PC-3 (cell line): ENCODE measurements around the gene SCRT2.

Experiments used
- EZH2 ChIP-seq: fragments of 300-600 bp; sonication (generic); IDR thresholded peaks from one replicate; pipeline ENCODE4 v1.6.1; 2017; ENCODE audit warnings: antibody characterized with exemption, mild to moderate bottlenecking, low read length; ENCODE audit not compliant: unreplicated experiment
- EZH2phosphoT487 ChIP-seq: fragments of 300-600 bp; sonication (generic); IDR thresholded peaks from 2 replicates; pipeline ENCODE4 v1.6.1; 2018; ENCODE audit warnings: mild to moderate bottlenecking, antibody characterized with exemption, low read length, borderline replicate concordance
- TF ChIP-seq, protein P1 (sequence below): fragments of 300-600 bp; sonication (generic); conservative IDR thresholded peaks from 2 replicates; pipeline ENCODE4 v1.5.1; 2017; ENCODE audit warnings: antibody characterized with exemption, low read depth, mild to moderate bottlenecking, low read length

DNA sequence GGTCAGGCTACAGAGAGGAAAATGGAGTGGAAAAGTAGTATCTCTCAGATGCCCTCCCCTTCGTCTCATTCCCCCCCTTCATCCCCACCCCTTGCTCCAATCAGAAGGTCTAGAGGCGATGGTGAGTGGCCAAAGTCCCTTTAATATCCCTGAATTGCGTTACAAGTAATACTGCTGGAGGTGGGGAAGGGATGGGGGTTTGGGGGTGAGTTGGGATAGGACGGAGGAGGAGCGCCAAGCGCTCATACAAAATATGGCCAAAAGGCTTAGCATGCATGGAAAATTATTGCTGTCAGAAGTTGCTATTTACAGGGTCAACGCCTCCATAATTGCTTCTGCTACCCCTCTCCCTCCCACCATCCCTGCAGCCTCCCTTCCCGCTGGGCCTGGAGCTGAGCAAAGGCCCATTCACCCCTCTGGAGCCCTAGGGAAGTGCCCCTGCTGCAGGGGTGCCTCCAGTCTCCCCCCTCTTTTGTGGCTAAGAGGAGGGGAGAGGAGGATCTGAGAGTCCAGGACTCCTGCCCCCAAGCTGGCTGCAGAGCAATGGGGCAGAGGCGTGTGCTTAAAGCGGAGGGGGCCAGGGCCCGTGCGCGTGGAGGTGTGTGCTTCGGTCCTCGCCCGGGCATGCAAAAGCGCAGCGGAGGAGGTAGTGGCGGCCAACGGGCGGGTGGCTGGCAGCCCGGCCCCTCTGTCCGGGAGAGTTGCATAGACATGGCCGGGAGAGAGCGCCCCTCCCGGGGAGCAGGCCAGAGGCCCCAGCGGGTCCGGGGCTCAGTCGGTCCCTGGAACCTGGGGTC lies 13.9 kb downstream of the SCRT2 start:
- TF ChIP-seq, protein P1, sequence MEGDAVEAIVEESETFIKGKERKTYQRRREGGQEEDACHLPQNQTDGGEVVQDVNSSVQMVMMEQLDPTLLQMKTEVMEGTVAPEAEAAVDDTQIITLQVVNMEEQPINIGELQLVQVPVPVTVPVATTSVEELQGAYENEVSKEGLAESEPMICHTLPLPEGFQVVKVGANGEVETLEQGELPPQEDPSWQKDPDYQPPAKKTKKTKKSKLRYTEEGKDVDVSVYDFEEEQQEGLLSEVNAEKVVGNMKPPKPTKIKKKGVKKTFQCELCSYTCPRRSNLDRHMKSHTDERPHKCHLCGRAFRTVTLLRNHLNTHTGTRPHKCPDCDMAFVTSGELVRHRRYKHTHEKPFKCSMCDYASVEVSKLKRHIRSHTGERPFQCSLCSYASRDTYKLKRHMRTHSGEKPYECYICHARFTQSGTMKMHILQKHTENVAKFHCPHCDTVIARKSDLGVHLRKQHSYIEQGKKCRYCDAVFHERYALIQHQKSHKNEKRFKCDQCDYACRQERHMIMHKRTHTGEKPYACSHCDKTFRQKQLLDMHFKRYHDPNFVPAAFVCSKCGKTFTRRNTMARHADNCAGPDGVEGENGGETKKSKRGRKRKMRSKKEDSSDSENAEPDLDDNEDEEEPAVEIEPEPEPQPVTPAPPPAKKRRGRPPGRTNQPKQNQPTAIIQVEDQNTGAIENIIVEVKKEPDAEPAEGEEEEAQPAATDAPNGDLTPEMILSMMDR = no peak
- TF ChIP-seq EZH2 = no peak
- TF ChIP-seq EZH2phosphoT487 = no peak
